GOT3 (cell line): ENCODE results near the gene C12orf54.
"Not testable (repeated sequence)": the region's sequence is repeated elsewhere in the genome, so short reads cannot be mapped to it uniquely, and the experiment has no call there.

Experiments used
- DNase-seq: peaks from one replicate; lab custom pipeline; 2025; ENCODE audit warnings: mixed read lengths; lab: John Stamatoyannopoulos, UW

C12orf54 gene

GRCh38 chr12:48482198-48482597, at the start of gene C12orf54:
Gene C12orf54, plus strand, starts transcription at chr12:48482498. Its CDS starts 799 bp downstream, at chr12:48483297.
- no peak for DNase-seq

DNA sequence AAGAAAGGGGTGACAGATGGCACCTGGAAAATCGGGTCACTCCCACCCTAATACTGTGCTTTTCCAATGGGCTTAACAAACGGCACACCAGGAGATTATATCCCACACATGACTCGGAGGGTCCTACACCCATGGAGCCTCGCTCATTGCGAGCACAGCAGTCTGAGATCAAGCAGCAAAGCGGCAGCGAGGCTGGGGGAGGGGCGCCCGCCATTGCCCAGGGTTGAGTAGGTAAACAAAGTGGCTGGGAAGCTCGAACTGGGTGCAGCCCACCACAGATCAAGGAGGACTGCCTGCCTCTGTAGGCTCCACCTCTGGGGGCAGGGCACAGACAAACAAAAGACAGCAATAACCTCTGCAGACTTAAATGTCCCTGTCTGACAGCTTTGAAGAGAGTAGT, 48.3 kb upstream of the C12orf54 start:
- not testable (repeated sequence) for DNase-seq

- DNase-seq, result no peak
Observed at GRCh38 chr12:48441069-48441468, 41.2 kb upstream of the C12orf54 start.

- DNase-seq, result no peak
Observed at GRCh38 chr12:48442179-48442847, 40.0 kb upstream of the C12orf54 start.

GRCh38 chr12:48445538-48445937, 36.8 kb upstream of the C12orf54 start:
- DNase-seq, result no peak

DNA sequence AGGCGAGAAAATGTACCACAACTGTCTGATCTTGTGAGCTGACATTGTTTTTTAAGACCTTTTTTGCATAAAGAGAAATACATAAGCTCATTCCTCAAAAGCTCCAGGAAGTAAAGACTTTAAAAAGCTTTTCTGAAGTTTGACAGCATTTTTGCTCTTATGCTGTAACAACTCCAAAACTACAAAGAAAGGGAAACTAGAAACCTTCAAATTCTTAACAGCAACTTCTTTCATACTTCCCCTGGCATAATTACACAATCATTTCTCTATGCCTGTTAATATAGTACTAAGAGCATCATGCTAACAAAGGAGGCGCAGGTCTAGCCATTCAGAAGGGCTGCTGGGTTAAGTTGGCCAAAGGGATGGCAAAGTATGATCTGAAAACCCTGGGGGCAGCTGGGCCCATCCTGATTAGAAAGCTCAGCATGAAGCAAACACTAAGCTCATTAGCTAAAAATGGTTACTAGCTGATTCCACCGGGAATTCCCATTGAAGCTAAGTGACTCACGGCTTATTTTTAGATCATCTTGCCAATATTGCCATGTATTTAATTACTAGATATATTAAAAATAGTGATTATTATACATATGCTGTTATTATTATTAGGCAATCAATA, 36.0 kb upstream of the C12orf54 start:
- no peak for DNase-seq

GRCh38 chr12:48447755-48448154, 34.5 kb upstream of the C12orf54 start:
- DNase-seq, result no peak

GRCh38 chr12:48451372-48451771, 30.9 kb upstream of the C12orf54 start:
- no peak for DNase-seq

DNA sequence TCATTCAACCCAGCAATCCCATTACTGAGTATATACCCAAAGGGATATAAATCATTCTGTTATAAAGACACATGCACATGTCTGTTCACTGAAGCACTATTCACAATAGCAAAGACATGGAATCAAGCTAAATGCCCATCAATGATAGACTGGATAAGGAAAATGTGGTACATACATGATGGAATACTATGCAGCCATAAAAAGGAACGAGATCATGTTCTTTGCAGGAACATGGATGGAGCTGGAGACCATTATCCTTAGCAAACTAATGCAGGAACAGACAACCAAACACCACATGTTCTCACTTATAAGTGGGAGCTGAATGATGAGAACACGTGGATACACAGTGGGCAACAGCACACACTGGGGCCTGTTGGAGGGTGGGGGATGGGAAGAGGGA, 29.3 kb upstream of the C12orf54 start:
- DNase-seq, result not testable (repeated sequence)

DNA sequence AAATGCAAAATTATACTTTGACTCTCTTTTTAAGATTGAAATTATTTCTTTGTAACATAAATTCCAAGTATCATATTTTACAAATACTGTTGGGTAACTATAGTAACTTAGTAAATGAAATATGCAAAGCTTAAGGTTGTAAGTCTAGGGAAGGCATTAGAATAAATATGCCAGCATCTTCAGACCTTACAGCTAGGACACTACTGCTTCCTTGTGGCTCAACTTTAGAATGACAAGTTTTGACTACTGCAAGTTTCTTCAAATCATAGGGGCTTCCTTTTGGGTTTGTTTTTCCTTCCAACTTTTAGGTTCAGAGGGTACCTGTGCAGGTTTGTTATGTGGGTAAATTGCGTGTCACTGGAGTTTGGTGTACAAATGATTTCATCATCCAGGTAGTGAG, 27.6 kb upstream of the C12orf54 start:
- no peak for DNase-seq

- no peak for DNase-seq
Observed at GRCh38 chr12:48455116-48455515, 27.2 kb upstream of the C12orf54 start.

GRCh38 chr12:48459259-48459658, 23.0 kb upstream of the C12orf54 start:
- no peak for DNase-seq

- DNase-seq, result not testable (repeated sequence)
Observed at GRCh38 chr12:48469027-48469426, 13.3 kb upstream of the C12orf54 start.

- no peak for DNase-seq
Observed at GRCh38 chr12:48472259-48472658, 10.0 kb upstream of the C12orf54 start, which contains the start of gene ANP32D. Gene ANP32D, plus strand, starts transcription at chr12:48472559. Its CDS starts 106 bp downstream, at chr12:48472665.

GRCh38 chr12:48473061-48473460, 9.2 kb upstream of the C12orf54 start:
- no peak for DNase-seq

DNA sequence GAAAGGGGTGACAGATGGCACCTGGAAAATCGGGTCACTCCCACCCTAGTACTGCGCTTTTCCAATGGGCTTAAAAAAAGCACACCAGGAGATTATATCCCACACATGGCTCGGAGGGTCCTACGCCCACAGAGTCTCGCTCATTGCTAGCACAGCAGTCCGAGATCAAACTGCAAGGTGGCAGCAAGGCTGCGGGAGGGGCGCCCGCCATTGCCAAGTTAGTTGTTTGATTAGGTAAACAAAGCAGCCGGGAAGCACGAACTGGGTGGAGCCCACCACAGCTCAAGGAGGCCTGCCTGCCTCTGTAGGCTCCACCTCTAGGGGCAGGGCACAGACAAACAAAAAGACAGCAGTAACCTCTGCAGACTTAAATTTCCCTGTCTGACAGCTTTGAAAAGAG, 7.8 kb upstream of the C12orf54 start:
- not testable (repeated sequence) for DNase-seq

DNA sequence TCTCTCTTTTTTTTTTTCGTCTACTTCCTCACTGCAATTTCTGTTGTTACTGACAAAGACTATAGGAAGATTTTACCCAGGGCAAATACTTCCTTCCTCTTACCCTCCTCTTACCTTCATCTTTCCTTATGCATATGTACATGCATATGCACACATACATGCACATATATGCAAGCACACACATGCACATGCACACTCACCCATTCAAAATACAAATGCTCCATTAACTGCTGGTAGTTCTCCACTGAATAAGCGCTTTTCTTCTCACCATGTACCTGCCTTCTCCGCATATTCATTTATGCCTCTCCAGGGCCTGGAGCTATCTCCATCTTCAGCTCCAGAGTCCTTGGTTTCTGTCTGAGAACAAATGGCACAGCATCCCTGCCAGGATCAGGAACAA, 632 bp downstream of the C12orf54 start:
- no peak for DNase-seq

DNA sequence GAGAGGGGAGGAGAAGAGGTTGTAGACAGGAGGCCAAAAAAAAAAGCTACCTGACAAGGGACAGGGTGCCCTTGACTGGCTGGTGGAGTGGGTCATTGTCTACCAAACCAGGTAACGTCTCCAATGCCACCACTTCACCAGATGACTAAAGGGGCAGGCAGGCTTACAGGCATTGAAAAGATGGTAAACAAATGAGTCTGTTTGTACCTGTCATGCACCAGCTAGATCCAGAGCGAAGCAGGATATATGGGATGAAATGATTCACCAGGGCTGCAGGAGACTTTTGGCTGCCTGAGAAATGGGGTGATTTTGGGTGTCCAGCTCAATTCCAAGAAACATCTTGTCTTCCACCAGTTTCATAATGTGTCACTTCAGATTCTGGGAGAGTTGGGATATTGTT, 4.0 kb downstream of the C12orf54 start:
- no peak for DNase-seq

GRCh38 chr12:48486679-48487078, 4.4 kb downstream of the C12orf54 start:
- no peak for DNase-seq

GRCh38 chr12:48489012-48489411, 6.7 kb downstream of the C12orf54 start:
- no peak for DNase-seq

- DNase-seq, result not testable (repeated sequence)
Observed at GRCh38 chr12:48489456-48489855, 7.2 kb downstream of the C12orf54 start.

- not testable (repeated sequence) for DNase-seq
Observed at GRCh38 chr12:48500281-48500680, 18.0 kb downstream of the C12orf54 start.

DNA sequence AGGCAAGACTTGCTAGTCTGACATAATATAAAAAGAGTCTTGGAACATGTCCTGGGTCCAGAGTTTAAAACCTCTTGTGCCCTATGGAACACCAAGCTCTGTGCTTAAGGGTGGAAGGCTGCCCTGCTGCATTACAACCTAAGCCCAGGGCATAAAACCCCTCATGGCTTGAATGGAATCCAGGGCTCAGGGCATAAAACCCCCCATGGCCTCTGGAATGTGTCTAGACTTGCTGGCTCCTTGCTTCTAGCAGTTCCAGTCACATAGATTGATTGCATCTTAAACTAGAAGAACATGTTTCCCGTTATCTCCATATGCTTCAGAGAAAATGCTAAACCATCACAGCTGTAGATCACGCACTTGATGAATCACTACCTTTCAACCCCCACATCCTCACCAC, 24.5 kb downstream of the C12orf54 start:
- DNase-seq, result not testable (repeated sequence)

DNA sequence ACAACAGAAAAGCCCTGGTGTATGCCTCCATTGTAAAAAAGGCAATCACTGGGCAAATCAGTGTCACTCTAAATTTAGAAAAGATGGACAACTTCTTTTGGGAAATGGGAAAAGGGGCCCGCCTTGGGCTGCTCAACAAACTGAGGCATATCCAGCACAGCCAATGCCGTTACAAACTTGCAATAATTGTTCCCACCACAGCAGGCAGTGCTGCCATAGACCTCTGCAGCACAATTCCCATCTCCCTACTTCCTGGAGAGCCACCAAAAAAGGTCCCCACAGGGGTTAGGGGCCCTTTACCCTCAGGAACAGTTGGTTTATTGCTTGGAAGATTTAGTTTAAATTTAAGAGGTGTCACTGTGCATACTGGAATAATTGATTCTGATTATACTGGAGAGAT, 26.7 kb downstream of the C12orf54 start:
- DNase-seq, result no peak
